Activated naive CD4-positive, alpha-beta T cell treated with anti-CD3 and anti-CD28 coated beads, Interleukin-2, amount 50 U/mL, for 72 hours (primary cell): Measurements from ENCODE around the gene EPS8L1. TPM values are rescaled to one million over a fixed set of nuclear protein-coding genes. Genes with fewer than 3 reads are reported as not detected.
"Not testable (repeated sequence)": the region's sequence is repeated elsewhere in the genome, so short reads cannot be mapped to it uniquely, and the experiment has no call there.

ENCODE experiments used
- ATAC-seq, 2 donors: fragments of 150-1000 bp; cut with Tn5 transposase; 2 replicates each; pipeline ENCODE4 v1.10.0; 2021; ENCODE audit warnings: mild to moderate bottlenecking in 2 of 2, moderate library complexity in 2 of 2
- DNase-seq, 2 donors: peaks; one replicate each; pipeline ENCODE4 v3.0.0; 2021 to 2022; ENCODE audit warnings: low spot score in 2 of 2
- H3K27ac Mint-ChIP-seq, 2 donors: one replicate each; pipeline ENCODE4 v1.8.0; 2022; ENCODE audit warnings: mild to moderate bottlenecking in 2 of 2, mixed read lengths in 2 of 2
- H3K36me3 Mint-ChIP-seq, 2 donors: one replicate each; pipeline ENCODE4 v1.8.0; 2022; ENCODE audit warnings: mixed read lengths in 2 of 2
- H3K9me3 Mint-ChIP-seq, 2 donors: one replicate each; pipeline ENCODE4 v1.8.0; 2022; ENCODE audit warnings: mixed read lengths in 2 of 2
- total RNA-seq, 2 donors: library from RNA; stranded (reverse); gene quantifications; one replicate each; pipeline ENCODE4 v1.2.3, GENCODE V29; 2022

Gene EPS8L1
- total RNA-seq, 2 donors from 2014 or later = 1.2 to 2.6 TPM

GRCh38 chr19:55044771-55045716 is 30.6 kb upstream of the EPS8L1 start:
- Mint-ChIP-seq H3K36me3 (peaks cover 5 to 7% of the 10 kb centered on the region in 2 donors), H3K27ac (no peak overlapping the region), H3K9me3 (no peaks in the 10 kb centered on the region)
- no peak for DNase-seq
- no peak for ATAC-seq

GRCh38 chr19:55046975-55047622 is 28.6 kb upstream of the EPS8L1 start:
- H3K9me3 Mint-ChIP-seq = no peaks in the 10 kb centered on the region
- H3K36me3 Mint-ChIP-seq = peaks cover 5 to 7% of the 10 kb centered on the region in 2 donors
- no peak overlapping the region for H3K27ac Mint-ChIP-seq
- ATAC-seq (no peak), DNase-seq (no peak)

- peaks cover 0 to 4% of the 10 kb centered on the region in 2 donors for H3K36me3 Mint-ChIP-seq
- no peaks in the 10 kb centered on the region for H3K9me3 Mint-ChIP-seq
- ATAC-seq (no peak), DNase-seq (no peak)
- H3K27ac Mint-ChIP-seq = no peak overlapping the region
Observed at GRCh38 chr19:55047951-55048350, 27.7 kb upstream of the EPS8L1 start.

GRCh38 chr19:55048446-55048845 is 27.2 kb upstream of the EPS8L1 start:
- peak overlapping the region; percentile 42 to 74 for H3K27ac Mint-ChIP-seq
- ATAC-seq = no peak
- peaks cover 0 to 7% of the 10 kb centered on the region in 2 donors for H3K36me3 Mint-ChIP-seq
- no peaks in the 10 kb centered on the region for H3K9me3 Mint-ChIP-seq
- no peak for DNase-seq

- peaks cover 0 to 7% of the 10 kb centered on the region in 2 donors for H3K36me3 Mint-ChIP-seq
- DNase-seq (no peak), ATAC-seq (no peak)
- H3K9me3 Mint-ChIP-seq = no peaks in the 10 kb centered on the region
- peak overlapping the region in 1 of 2 donors; percentile 32 for H3K27ac Mint-ChIP-seq
Observed at GRCh38 chr19:55050749-55051532, 24.7 kb upstream of the EPS8L1 start.

GRCh38 chr19:55053735-55054134 is 21.9 kb upstream of the EPS8L1 start:
- Mint-ChIP-seq H3K27ac (no peak overlapping the region), H3K36me3 (peaks cover 11 to 22% of the 10 kb centered on the region in 2 donors), H3K9me3 (no peaks in the 10 kb centered on the region)
- no peak for DNase-seq
- ATAC-seq = no peak

GRCh38 chr19:55056827-55057226 is 18.8 kb upstream of the EPS8L1 start:
- H3K27ac Mint-ChIP-seq = peak overlapping the region in 1 of 2 donors; percentile 9
- no peaks in the 10 kb centered on the region for H3K9me3 Mint-ChIP-seq
- DNase-seq (no peak), ATAC-seq (no peak)
- peaks cover 14 to 32% of the 10 kb centered on the region in 2 donors for H3K36me3 Mint-ChIP-seq

- H3K36me3 Mint-ChIP-seq = peaks cover 14 to 25% of the 10 kb centered on the region in 2 donors
- ATAC-seq (no peak), DNase-seq (no peak)
- H3K27ac Mint-ChIP-seq = peak overlapping the region in 1 of 2 donors; percentile 50
- no peaks in the 10 kb centered on the region for H3K9me3 Mint-ChIP-seq
Observed at GRCh38 chr19:55058781-55059610, 16.7 kb upstream of the EPS8L1 start.

- DNase-seq, H3K27ac Mint-ChIP-seq, H3K9me3 Mint-ChIP-seq, ATAC-seq: not testable (repeated sequence)
- H3K36me3 Mint-ChIP-seq = peaks cover 14 to 25% of the 10 kb centered on the region in 2 donors
Observed at GRCh38 chr19:55060287-55060686, 15.4 kb upstream of the EPS8L1 start.

GRCh38 chr19:55062735-55063491 is 12.8 kb upstream of the EPS8L1 start, which contains the start of gene RDH13:
Gene RDH13 (minus strand): TSS chr19:55063148. CDS start chr19:55063032, 116 bp downstream.
- Mint-ChIP-seq H3K9me3 (no peaks in the 10 kb centered on the region), H3K36me3 (peaks cover 8 to 17% of the 10 kb centered on the region in 2 donors), H3K27ac (peak within 1 kb of the TSS; percentile 78 to 95)
- ATAC-seq = peak; percentile 100
- peak; percentile 93 to 99 for DNase-seq

GRCh38 chr19:55063492-55063843 is 12.2 kb upstream of the EPS8L1 start:
- H3K9me3 Mint-ChIP-seq = no peaks in the 10 kb centered on the region
- DNase-seq (no peak), ATAC-seq (no peak)
- peak overlapping the region in 1 of 2 donors; percentile 78 for H3K27ac Mint-ChIP-seq
- peaks cover 6 to 12% of the 10 kb centered on the region in 2 donors for H3K36me3 Mint-ChIP-seq

GRCh38 chr19:55065516-55065915 is 10.2 kb upstream of the EPS8L1 start:
- not testable (repeated sequence) for ATAC-seq, DNase-seq, H3K36me3 Mint-ChIP-seq, H3K9me3 Mint-ChIP-seq, H3K27ac Mint-ChIP-seq

- DNase-seq (no peak), ATAC-seq (no peak)
- Mint-ChIP-seq H3K27ac (no peak overlapping the region), H3K36me3 (peaks cover 0 to 8% of the 10 kb centered on the region in 2 donors), H3K9me3 (no peaks in the 10 kb centered on the region)
Observed at GRCh38 chr19:55066107-55066709, 9.5 kb upstream of the EPS8L1 start.

- Mint-ChIP-seq H3K27ac (no peak overlapping the region), H3K36me3 (peaks cover 0 to 8% of the 10 kb centered on the region in 2 donors), H3K9me3 (no peaks in the 10 kb centered on the region)
- ATAC-seq = no peak
- no peak for DNase-seq
Observed at GRCh38 chr19:55067869-55068268, 7.8 kb upstream of the EPS8L1 start.
